ENCODE results near the gene CNST.

DNA sequence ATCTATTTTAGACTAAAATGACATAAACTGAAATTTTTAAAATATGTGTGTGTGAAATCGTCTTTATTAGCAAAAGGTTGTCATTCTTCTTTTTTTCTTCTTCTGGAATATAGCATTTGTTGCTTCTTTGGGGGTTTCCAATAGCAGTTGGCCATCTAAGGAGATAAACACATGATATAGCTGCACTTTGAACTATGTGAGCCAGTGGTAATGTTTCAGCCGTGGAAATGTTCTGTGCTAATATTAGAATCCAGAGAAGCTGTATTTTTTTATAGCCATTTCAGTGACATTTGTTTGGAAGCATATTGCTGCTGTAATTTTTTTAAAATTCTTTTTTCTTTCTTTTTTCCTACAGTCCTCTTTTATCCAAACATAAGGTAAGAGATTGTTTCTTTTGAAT lies 75.1 kb downstream of the CNST start:
- TF ChIP-seq EP300 (IDR thresholded peaks at IDR 0.05) = no peak
- TF ChIP-seq, protein P1, sequence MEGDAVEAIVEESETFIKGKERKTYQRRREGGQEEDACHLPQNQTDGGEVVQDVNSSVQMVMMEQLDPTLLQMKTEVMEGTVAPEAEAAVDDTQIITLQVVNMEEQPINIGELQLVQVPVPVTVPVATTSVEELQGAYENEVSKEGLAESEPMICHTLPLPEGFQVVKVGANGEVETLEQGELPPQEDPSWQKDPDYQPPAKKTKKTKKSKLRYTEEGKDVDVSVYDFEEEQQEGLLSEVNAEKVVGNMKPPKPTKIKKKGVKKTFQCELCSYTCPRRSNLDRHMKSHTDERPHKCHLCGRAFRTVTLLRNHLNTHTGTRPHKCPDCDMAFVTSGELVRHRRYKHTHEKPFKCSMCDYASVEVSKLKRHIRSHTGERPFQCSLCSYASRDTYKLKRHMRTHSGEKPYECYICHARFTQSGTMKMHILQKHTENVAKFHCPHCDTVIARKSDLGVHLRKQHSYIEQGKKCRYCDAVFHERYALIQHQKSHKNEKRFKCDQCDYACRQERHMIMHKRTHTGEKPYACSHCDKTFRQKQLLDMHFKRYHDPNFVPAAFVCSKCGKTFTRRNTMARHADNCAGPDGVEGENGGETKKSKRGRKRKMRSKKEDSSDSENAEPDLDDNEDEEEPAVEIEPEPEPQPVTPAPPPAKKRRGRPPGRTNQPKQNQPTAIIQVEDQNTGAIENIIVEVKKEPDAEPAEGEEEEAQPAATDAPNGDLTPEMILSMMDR (IDR thresholded peaks at IDR 0.05) = no peak

Data from gastroesophageal sphincter (tissue), 3 donors.